SH-SY5Y (cell line): ENCODE data around the gene C12orf60.
A peak's percentile ranks its signal among the peaks of the same experiment; 100 is the strongest.

Source experiments
- GATA2 ChIP-seq: IDR thresholded peaks from 2 replicates; pipeline ENCODE4 v1.6.1; 2011; ENCODE audit warnings: mild to moderate bottlenecking, low read depth, low read length
- GATA3 ChIP-seq: IDR thresholded peaks from 2 replicates; pipeline ENCODE4 v1.6.1; 2011; ENCODE audit warnings: low read depth, mild to moderate bottlenecking, low read length, moderate library complexity

DNA sequence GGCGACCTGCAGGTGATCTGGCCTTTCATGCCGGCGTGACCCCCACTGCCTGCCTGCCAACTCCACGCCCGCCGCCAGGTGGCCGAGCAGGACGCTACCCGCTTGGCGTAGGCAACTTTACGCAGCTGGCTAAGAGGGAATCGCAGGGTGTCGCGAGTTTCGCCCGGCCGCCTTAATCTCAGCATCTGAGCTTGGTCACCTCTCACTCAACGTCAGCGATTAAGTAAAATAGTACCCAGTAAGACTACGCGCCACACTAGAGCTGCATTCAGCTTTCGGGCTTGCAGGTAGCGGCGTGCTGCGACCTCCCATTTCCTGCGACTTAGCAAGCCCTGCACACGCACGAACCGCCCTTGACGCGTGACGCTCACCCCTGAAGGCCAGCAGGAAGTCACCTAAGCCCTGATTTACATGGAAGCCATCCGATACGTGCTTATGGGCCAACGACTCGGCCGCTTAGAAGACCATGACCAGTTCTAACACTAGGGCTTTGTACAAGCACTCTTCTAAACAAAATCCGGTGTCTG, 33.4 kb upstream of the C12orf60 start:
- TF ChIP-seq GATA2 (peak; percentile 39; the same call in 1 of the 2 replicates), GATA3 (no peak)
